AG04450 (cell line): Measurements from ENCODE around the gene FUOM. TPM values are rescaled to one million over a fixed set of nuclear protein-coding genes. Genes with fewer than 3 reads are reported as not detected.
"Not testable (repeated sequence)": the region's sequence is repeated elsewhere in the genome, so short reads cannot be mapped to it uniquely, and the experiment has no call there.

Experiments
- CTCF ChIA-PET: fragments of 300-600, 350-600 bp; formaldehyde crosslinking; extraction: SDS; loops from one replicate; lab custom pipeline; 2022; ENCODE audit warnings: antibody characterized with exemption, inconsistent platforms; lab: Charles Lee
- POLR2A ChIA-PET: fragments of 350-600 bp; formaldehyde crosslinking; extraction: SDS; loops from one replicate; lab custom pipeline; 2021; ENCODE audit warnings: antibody characterized with exemption, inconsistent platforms; lab: Yijun Ruan, JAX
- DNase-seq: peaks from one replicate; pipeline ENCODE4 v3.0.0-alpha.2; 2011; ENCODE audit warnings: low read depth, low spot score
- H3K27ac ChIP-seq: one replicate; pipeline ENCODE4 v1.5.1; 2012; ENCODE audit warnings: low read depth, low read length, control low read depth
- H3K27me3 ChIP-seq: one replicate; pipeline ENCODE4 v1.6.0; 2012; ENCODE audit warnings: low read length; ENCODE audit not compliant: control insufficient read depth, insufficient read depth
- H3K4me3 ChIP-seq: 2 replicates; pipeline ENCODE4 v1.5.1; 2011; ENCODE audit warnings: mild to moderate bottlenecking, low read depth, low read length, control low read depth
- H3K9me3 ChIP-seq: 2 replicates; pipeline ENCODE4 v1.5.1; 2012; ENCODE audit warnings: low read length; ENCODE audit not compliant: control insufficient read depth, insufficient read depth
- polyA plus RNA-seq: library from polyadenylated mRNA; depleted of rRNA; stranded (reverse); fragments of >200 nt; gene quantifications from 2 replicates; pipeline ENCODE4 v1.2.3, GENCODE V29; 2011
- TF ChIP-seq, protein P1 (sequence below): IDR thresholded peaks from 2 replicates; pipeline ENCODE4 v1.5.1; 2011; ENCODE audit warnings: low read depth, low read length, control low read depth, inconsistent platforms

The FUOM gene
- polyA plus RNA-seq, 1 experiment = 17.8 TPM

DNA sequence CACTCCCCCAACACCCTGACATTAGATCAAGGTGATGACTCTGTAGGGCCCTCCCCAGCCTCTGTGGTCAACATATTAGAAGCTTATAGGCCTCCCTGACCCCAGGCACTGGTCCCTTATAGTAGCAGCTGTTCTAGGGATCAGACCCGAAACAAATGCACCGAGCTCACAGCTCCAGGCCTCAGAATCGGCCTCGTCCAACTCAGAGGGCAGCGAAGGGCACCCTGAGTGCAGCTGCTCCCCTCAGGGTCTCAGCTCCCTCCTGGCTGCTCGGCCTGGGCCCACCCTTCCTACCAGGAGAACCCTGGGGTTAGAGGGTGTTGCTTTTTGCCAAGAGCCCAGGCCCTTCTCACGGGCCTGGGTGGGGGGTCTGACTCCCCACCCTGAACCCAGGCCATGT, 10.3 kb upstream of the FUOM start:
- no peak for DNase-seq
- no peaks in the 10 kb centered on the region for H3K9me3 ChIP-seq
- TF ChIP-seq, protein P1, sequence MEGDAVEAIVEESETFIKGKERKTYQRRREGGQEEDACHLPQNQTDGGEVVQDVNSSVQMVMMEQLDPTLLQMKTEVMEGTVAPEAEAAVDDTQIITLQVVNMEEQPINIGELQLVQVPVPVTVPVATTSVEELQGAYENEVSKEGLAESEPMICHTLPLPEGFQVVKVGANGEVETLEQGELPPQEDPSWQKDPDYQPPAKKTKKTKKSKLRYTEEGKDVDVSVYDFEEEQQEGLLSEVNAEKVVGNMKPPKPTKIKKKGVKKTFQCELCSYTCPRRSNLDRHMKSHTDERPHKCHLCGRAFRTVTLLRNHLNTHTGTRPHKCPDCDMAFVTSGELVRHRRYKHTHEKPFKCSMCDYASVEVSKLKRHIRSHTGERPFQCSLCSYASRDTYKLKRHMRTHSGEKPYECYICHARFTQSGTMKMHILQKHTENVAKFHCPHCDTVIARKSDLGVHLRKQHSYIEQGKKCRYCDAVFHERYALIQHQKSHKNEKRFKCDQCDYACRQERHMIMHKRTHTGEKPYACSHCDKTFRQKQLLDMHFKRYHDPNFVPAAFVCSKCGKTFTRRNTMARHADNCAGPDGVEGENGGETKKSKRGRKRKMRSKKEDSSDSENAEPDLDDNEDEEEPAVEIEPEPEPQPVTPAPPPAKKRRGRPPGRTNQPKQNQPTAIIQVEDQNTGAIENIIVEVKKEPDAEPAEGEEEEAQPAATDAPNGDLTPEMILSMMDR = no peak
- H3K27me3 ChIP-seq = no peaks in the 10 kb centered on the region
- no peak overlapping the region for H3K27ac ChIP-seq
- no peak overlapping the region for H3K4me3 ChIP-seq
- POLR2A ChIA-PET = no interaction called here
- CTCF ChIA-PET = interaction anchor here (2.7 kb wide), 1 partner anchor 38 kb away, joined by 15 read pairs; no protein-coding TSS in a partner anchor

DNA sequence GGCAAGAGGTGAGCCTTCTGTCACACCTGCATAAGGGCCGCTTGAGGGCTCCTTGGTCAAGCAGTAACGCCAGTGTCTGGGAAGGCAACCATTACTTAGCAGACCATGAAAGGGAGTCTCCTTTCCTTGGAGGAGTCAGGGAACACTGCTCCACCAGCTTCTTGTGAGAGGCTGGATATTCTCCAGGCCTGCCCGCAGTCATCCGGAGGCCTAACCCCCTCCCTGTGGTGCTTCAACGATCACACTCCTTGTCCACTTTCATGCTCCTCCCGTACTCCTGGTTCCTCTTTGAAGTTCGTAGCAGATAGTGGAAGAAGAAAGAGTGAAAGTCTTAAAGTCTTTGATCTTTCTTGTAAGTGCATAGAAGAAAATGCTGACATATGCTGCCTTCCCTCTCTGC, 9.6 kb upstream of the FUOM start:
- CTCF ChIA-PET = interaction anchor here (2.7 kb wide), 1 partner anchor 38 kb away, joined by 15 read pairs; no protein-coding TSS in a partner anchor
- POLR2A ChIA-PET, H3K4me3 ChIP-seq, H3K27ac ChIP-seq, DNase-seq, H3K9me3 ChIP-seq, H3K27me3 ChIP-seq: not testable (repeated sequence)

DNA sequence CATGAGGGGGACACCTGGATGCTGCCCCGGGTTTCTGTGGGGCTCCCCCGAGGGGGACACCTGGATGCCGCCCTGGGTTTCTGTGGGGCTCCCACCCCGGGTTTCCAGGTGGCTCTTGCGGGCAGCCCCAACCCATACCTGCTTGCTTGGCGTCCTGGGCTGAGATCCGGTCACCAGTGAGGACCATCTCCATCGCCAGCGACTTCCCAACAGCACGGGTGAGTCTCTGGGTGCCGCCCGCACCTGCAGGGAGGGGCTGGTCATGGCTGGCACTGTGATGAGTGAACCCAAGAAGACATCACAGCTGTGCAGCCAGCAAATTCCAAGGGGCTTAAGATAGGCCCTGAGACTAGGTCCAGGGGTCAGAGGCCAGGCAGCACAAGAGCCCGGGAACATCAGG, 8.9 kb upstream of the FUOM start:
- Histone ChIP-seq H3K4me3 (no peak overlapping the region), H3K27me3 (no peaks in the 10 kb centered on the region), H3K9me3 (no peaks in the 10 kb centered on the region), H3K27ac (no peak overlapping the region)
- CTCF ChIA-PET = interaction anchor here (2.7 kb wide), 1 partner anchor 37 kb away, joined by 15 read pairs; no protein-coding TSS in a partner anchor
- POLR2A ChIA-PET = no interaction called here
- no peak for DNase-seq
- TF ChIP-seq, protein P1 = no peak

DNA sequence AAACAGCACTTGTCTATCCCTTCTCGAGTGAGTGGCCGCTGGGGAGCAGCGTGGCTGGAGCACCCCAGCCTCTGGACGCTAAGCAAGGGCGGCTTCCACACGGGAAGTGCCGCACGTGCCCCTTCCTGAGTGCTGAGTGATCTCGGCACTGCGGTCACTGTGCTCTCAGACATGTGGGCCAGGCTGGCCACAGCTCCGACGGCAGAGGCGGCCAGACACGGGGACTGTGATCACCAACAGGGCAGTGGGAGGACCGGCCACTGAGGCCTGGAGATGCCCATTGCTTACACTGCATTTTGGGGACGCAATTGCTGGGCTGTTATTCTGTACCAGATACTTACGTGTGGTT, 8.3 kb upstream of the FUOM start:
- TF ChIP-seq, protein P1 = no peak
- Histone ChIP-seq H3K4me3 (no peak overlapping the region), H3K27ac (no peak overlapping the region), H3K9me3 (no peaks in the 10 kb centered on the region), H3K27me3 (no peaks in the 10 kb centered on the region)
- ChIA-PET POLR2A (no interaction called here), CTCF (no interaction called here)
- DNase-seq = no peak

DNA sequence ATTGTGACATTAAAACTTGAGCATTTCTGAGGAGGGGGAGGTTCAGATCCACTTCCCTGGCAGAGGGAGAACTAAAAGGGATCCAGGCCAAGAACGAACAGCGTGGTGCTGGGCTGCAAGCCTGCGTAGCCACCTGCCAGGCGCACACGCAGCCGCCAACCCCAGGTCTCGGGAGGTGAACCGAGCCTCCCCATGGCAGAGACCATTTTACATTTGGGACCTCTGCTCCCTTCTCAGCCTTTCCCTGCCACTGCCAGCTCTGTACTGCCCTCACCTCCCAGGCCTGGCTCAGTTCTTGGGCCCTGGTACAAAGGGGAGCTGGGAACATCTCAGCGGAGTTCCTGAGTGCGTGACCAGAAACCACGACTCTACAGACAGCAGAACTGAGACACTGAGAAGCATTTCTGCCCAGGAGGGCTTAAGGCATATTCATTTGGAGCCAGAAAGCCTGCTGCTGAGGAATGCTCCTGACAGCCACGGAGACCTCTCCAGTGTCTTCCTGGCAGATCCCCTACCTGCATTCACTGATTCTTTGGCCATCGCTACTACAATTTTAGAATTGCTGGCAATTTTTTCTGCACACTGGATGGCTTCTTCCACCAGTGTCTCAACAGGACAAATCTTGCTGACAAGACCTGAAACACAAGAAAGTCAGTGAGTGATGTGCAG, 7.8 kb upstream of the FUOM start:
- CTCF ChIA-PET = no interaction called here
- Histone ChIP-seq H3K27me3 (no peaks in the 10 kb centered on the region), H3K9me3 (no peaks in the 10 kb centered on the region), H3K27ac (no peak overlapping the region), H3K4me3 (no peak overlapping the region)
- DNase-seq = no peak
- POLR2A ChIA-PET = no interaction called here
- TF ChIP-seq, protein P1 = no peak
